GM18511 (cell line): ENCODE results near the gene SH3BP2.
"Not testable (repeated sequence)": the region's sequence is repeated elsewhere in the genome, so short reads cannot be mapped to it uniquely, and the experiment has no call there.

Experiments used
- ATAC-seq: cut with Tn5 transposase; IDR thresholded peaks from one replicate; pipeline ENCODE4 v1.9.1; 2021; ENCODE audit warnings: mild to moderate bottlenecking, moderate library complexity; ENCODE audit not compliant: unreplicated experiment

SH3BP2 gene

DNA sequence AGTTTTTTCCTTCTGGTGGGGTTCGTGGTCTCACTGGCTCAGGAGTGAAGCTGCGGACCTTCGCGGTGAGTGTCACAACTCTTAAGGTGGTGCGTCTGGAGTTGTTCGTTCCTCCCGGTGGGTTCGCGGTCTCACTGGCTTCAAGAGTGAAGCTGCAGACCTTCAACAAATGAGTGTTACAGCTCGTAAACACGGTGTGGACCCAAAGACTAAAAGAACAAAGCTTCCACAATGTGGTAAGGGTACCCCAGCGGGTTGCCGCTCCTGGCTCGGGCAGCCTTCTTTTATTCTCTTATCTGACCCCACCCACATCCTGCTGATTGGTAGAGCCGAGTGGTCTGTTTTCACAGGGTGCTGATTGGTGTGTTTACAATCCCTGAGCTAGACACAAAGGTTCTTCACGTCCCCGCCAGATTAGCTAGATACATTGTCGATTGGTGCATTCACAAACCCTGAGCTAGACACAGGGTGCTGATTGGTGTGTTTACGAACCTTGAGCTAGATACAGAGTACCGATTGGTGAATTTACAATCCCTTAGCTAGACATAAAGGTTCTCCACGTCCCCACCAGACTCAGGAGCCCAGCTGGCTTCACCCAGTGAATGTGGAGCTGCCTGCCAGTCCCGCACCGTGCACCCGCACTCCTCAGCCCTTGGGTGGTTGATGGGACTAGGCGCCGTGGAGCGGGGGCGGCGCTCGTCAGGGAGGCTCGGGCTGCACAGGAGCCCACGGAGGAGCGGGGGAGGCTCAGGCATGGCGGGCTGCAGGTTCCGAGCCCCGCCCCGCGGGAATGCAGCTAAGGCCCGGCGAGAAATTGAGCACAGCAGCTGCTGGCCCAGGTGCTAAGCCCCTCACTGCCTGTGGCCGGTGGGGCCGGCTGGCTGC lies 30.2 kb upstream of the SH3BP2 start:
- not testable (repeated sequence) for ATAC-seq

DNA sequence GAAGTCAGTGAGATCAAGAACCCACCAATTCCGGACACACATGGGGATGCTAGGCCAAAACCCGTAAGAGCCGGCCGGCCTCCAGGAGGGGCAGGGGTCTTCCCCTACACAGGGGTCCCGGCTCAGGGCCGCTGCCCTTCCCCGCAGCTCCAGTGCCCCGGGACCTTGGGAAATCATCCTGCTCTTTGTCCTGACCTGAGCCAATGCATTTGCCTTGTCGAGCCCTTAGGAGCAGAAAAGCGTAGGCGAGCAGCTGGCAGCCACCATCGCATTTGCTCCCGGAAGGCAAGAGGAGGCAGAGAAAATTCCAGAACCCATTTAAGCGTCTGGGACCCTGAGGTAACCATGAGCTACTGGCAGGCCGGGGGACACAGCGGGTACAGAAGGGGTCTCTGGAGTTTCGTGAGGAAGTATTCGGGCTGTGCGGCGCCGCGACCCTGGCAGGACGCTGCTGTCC lies 29.3 kb upstream of the SH3BP2 start:
- ATAC-seq, result no peak

DNA sequence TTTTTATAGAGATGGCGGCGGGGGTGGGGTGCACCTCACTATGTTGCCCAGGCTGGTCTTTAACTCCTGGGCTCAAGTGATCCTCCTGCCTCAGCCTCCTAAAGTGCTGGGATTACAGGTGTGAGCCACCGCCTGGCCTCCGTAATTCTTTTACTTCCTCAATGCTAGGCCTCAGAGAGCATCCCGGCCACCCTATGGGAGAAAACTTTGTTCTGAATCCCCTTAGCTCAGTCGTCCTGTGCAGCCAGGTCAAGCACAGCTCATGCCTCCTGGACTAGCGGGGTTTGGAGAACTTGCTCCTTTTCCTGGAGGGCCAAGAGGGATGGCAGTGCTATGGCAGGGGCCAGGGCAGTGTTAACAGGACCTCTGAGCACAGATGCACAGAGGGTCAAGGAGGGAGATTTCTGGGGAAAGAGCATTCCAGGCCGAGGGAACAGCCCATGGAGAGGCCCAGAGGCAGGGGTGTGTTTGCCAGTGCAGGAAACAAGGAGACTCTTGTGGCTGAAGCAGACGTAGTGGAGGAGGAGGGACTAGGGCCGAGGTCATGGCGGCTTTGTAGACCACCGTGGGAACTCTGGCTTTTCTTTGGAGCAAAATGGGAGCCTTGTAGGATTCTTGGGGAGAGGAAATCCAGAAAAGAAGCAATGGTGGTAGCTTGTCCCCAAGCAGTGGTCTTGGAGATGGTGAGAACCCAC lies 26.9 kb upstream of the SH3BP2 start:
- no peak for ATAC-seq

DNA sequence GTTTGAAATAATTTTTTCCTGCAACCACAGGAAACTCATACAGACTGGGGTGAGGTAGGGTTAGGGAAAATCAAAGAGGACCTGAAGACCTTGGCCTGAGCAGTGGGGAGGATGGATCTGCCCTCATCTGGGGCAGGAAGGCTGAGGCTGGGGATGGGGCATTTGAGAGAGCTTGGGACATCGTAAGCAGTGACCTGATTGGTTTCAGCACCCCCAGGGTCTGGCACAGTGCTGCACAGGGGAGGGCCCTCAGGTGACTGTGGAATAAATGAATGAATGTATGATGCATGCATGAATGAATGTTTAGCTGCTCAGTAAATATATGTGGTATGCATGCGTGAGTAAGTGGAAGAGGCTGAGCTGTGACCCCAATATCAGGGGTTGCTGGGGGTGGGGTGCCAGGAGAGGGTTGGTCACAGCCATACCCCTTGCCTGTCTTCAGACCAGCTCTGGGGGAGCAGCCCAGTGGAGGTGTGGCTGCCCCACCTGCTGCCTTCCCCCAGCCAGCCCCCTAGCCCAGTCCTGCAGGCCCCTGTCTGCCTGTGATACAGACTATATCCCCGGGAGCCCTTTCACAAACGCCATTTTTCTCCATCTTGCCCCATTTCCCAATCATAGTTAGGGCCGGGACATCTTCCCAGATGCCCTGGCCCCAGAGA lies 25.7 kb upstream of the SH3BP2 start:
- ATAC-seq, result no peak

DNA sequence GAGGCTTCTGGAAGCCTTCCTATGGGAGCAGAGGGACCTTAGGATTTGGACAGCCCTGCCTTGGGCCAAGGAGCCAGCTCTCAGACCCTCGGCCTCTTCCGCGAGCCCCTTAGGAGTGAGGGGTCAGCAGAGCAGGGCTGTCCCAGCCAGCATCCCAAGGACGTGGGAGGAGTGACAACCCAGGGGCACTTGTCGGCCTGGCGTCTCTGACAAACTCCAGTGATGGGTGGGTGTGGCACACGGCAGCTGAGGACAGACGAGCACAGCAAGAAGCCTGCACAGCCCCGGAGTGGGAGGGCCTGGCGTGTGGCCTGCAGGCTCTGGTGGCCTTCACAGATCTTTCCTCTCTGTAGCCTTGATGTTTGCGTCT lies 25.2 kb upstream of the SH3BP2 start:
- ATAC-seq, result no peak

DNA sequence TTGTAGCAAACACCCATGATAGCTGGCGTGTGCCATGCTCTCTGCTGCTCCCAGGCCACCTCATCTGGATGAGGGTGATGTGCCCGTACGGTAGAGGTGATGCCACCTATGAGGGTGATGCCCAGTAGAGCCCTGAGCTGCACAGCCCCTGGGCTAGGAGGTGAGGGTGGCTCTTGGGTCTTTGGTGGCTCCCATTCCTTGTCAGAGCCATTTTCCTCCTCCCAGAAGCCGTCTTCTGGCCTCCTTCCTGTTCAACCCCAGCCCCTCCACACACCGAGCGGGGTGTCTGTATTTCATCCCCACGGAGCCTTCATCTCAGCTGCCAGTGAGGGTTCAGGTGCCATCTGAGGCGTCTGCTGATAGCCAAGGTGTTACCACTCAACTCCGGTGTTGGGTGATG lies 24.8 kb upstream of the SH3BP2 start:
- no peak for ATAC-seq

DNA sequence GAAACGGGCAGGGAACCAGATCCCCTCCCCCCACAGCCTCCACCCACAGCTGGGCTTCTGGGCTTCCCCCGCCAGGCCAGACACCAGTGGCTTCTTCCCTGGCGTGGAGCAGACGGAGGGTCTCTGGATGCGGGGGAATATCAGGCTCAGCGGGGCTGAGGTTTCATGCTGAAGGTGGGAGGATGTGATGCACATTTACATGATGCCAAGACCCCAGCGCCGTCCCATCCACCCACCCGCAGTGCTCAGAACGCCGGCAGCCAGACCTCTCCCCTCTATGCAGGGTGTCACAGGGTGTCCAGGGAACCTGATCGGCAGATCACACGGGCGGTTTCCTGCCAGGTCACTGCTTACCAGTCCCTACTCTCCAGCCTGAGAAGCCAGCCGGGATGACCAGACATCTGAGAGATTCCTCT lies 24.0 kb upstream of the SH3BP2 start:
- ATAC-seq, result no peak

DNA sequence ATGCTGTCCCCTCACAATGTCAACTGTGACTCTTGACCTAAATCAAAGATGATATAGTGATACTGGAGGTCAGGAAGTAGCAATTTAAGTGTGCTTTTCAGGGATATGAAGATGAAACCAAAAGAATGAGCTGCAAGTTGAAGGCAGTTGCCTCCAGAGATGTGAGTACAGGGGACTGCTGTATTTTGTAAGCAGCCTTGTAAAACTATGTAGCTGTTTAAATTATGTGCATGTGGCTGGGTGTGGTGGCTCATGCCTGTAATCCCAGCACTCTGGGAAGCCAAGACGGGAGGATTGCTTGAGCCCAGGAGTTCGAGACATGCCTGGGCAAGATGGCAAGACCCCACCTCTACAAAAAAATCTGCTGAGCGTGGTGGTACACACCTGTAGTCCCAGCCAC lies 21.6 kb upstream of the SH3BP2 start:
- ATAC-seq, result no peak

DNA sequence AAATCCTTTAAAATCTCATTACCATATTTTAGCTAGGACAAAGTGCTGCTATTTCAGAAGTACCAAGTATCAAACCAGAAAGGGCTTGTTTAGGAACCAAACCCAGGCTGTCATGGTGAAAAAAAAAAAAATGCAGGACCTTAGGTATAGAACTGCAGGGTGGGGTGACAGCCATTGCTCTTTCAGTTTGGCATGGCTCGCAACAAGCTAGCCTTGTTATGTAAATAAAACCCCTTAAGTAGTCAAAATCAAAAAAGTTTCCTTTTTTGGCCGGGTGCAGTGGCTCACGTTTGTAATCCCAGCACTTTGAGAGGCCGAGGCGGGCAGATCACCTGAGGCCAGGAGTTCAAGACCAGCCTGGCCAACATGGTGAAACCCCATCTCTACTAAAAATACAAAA lies 12.2 kb upstream of the SH3BP2 start:
- ATAC-seq, result not testable (repeated sequence)

DNA sequence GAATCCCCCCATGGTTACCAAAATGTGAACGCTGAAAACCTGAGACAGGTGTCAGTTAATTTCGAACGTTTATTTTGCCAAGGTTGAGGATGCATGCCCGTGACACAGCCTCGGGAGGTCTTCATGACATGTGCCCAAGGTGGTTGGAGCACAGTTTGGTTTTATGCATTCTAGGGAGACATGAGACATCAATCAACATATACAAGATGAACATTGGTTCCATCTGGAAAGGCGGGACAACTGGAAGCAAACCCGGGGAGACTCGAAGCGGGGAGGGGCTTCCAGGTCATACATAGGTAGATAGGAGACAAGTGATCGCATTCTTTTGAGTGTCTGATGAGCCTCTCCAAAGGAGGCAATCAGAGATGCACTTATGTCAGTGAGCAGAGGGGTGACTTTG lies 11.0 kb upstream of the SH3BP2 start:
- ATAC-seq, result no peak

DNA sequence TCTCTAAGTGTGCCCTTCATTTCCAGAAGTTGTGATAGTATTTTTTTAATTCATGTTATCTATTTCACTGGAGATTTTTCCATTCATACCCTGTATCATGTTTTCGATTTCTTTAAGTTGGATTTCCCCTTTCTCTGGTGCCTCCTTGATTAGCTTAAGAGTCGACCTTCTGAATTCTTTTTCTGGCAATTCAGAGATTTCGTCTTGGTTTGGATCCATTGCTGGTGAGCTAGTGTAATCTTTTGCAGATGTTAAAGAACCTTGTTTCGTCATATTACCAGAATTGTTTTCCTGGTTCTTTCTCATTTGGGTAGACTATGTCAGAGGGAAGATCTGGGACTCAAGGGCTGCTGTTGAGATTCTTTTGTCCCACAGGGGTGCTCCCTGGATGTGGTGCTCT lies 9.1 kb upstream of the SH3BP2 start:
- ATAC-seq, result no peak

DNA sequence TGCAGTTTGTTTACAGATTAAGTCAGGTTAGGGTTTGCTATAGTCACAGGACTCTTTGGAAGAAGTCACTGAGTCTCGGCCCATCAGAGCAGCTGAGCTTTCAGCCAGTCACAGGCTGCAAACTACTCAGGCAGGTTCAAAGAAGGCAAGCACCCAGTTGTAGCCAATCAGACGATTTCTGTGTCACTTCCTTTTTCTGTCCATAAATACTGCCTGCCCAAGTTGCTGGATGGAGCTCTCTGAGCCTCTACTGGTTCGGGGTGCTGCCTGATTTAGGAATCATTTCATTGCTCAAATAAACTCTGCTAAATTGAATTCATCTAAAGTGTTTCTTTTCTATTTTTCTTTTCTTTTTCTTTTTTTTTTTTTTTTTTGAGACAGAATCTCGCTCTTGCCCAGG lies 7.3 kb upstream of the SH3BP2 start:
- no peak for ATAC-seq

DNA sequence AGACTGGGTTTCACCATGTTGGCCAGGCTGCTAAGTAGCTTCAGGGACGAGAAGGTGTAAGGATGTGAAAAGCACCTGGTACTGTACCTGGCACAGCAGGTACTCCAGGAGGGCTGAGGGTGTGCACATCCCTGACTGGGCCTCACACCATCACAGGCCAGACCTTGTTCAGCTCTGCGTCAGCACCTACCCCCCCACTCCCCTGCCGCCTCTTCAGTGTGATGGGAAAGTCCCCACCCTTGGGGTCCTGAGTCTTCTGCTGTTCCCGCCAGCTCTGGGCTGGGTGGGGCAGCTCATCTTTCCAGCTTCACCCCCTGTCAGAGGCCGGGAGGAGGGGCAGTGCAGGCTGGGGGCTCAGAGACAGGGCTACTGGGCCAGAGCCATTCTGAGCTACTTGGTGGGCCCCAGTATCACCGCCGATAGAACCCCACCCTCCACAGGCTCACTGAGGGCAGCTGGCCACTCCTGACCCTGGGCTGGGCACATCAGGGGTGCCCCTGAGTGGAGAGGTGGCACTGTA lies 6.7 kb upstream of the SH3BP2 start:
- peak; percentile 27 for ATAC-seq

DNA sequence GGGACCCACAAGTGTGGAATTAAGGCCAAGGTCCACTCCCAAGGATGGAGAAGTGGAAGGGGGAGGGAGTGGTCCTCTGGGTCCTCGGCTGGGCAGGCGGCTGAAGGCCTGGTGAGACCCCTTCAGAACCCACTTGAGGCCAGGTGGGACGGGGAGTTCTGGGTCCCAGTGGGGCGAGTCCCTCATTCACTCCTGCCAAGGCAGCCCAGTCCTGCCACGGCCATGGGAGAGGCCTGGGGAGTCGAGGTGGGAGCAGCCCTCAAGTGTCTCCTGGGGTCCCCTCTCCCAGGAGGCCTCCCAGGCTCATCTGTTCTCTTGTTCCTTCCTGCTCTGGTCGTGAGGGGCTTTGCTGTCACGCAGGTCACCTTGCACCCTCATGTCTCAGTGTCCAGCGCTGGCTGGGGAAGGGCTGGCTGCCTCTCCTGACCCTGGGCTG lies 6.1 kb upstream of the SH3BP2 start:
- ATAC-seq, result no peak

DNA sequence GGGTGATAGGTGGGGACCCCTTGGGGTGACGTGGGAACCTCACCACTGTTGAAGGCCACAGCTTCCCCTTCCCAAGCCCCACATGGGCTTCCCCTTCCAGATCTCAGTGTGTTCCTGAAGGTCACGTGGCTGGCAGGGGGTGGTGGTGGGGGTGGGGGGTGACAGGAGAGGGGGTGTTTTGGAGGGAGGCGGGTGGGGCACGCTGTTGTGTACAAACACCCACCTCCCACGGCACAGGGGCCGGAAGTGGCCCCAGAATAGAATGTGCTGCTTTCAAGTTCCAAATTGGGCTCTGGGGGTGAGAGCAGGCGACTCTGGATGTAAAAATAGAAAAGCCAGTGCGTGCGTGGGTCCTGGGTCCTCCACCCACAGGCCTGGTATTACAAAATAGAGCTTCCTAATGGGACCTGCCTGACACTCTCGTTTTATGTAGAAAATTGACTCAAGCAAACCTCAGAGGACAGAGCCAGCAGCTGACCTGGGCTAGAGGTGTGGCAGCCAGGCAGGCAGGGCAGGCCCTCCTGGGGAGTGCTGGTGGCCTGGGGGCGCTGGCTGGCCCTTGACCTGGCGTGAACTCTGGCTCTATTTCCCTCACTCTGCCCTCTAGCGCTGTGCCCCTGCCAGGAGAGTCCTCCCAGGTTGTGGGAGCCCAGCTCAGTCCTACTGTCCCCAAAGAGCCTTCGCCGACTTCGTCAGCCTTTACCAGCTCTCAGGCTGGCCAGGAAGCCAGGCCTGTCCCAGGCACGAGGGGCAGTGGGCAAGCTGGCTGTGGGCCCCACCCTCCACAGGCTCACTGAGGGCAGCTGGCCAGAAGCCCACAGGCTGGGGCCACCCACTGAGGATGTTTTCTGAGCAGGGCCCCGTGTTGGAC lies 5.4 kb upstream of the SH3BP2 start:
- ATAC-seq, result peak; percentile 80

DNA sequence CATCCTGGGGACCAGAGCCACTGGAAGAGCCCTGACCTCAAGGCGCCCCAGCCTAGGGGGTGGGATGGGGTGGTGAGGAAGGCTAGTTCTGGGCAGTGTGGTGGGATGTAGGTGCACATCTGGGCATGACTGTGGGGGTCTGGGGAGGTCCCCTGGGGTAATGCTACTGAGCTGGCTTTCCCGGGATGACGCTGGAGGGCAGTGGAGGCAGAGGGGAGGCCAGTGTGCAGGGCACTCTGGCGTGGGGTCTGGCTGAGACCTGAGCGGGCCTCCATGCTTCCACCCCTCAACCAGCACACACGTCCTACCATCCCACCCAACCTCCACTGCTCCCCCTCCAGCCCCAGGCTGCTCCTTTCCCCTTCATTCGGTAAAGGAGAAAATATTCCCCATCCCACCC lies 4.8 kb upstream of the SH3BP2 start:
- ATAC-seq, result no peak

DNA sequence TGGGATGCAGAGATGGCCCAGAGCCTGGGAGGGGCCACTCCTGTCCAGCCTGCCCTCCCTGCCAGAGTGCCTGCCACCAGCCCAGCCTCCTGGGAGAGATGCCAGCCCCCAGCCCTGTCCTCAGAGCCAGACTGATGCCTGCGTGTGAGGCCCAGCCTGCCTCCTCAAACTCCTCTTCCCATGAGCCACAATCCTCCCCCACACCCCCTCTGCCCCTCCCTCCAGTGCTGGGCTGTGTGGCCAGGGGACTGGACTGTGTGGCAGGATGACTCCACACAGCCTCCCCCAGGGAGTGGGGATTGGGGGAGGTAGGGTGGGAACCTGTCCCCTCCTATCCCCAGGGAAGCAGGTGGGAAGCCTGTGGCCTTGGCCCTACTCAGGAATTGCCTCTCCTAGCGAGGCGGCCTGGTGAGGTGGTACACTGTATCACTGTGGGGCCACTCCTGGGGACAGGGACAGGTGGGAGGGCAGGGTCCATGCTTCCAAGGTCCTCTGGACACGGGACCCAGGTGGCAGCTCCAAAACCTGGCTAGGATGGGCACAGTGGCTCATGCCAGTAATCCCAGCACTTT lies 4.3 kb upstream of the SH3BP2 start:
- ATAC-seq, result no peak

DNA sequence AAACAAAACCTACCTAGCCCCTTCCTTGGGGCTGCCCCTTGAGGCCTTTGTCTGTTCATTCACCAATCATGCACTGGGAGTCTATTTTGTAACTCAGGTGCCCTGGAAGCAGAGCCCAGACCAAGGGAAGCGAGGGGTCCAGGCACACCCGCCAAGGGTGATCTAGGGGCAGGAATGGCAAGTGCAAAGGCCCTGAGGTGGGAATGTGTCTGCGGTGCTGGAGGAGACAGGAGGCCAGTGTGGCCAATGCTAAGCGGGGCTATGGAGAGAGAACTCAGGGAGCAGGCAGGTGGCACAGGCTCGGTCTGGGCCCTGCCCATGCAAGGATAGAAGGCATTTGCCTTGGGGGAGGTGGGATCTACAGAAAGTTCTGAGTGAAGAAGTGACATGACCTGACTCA lies 3.5 kb upstream of the SH3BP2 start:
- ATAC-seq, result no peak

DNA sequence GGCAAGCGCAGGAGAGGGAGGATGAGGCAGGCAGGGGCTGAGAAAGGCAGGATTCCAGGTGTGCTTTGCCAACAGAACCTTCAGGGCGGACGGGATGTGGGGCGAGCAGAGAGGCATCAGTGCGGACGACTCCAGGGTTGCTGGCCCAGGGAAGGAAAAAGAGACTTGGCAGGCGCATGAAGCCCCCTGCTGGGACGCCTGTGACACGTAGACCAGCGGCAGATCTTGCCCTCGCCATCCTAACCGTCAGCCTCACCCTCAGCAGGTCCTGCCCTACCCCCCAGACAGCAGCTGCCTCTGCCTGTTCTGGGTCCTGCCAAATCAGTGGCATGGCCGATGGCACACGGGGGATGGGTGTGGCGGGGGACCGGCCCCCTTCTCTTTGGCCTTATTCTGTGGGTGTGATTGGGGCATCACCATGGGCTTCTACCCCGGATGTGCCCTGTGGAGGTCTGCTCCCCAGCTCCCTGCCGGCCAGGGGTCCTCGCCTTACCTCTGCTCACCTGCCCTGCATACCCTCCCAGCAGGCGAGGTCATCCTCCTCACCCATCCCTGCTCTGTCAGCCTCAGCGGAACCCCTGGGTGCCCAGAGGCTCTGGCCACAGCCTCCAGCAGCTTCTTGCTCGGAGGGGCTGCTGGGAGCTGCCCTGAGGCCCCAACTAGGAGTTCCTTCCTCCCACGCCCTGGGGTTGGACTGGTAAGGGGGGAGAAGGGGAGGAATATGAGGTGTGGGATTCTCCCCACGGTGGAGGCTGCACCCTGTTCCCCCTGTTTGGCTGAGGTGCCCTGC lies 2.9 kb upstream of the SH3BP2 start:
- ATAC-seq, result no peak
